Hepatocyte (in vitro differentiated cells): ENCODE results near the gene ATP8B4. TPM values are rescaled to one million over a fixed set of nuclear protein-coding genes. Genes with fewer than 3 reads are reported as not detected.

Source experiments
- DNase-seq: peaks from one replicate; pipeline ENCODE4 v3.0.0-alpha.2; 2016; ENCODE audit warnings: low spot score
- H2AFZ ChIP-seq: fragments of 200-600 bp; sonication (generic); 2 replicates; pipeline ENCODE4 v1.6.0; 2016; ENCODE audit warnings: antibody characterized with exemption, mild to moderate bottlenecking
- H3K27ac ChIP-seq: fragments of 200-600 bp; sonication (generic); 2 replicates; pipeline ENCODE4 v1.5.1; 2016; ENCODE audit warnings: mild to moderate bottlenecking
- H3K27me3 ChIP-seq: fragments of 200-600 bp; sonication (generic); 2 replicates; pipeline ENCODE4 v1.6.1; 2016
- H3K36me3 ChIP-seq: fragments of 200-600 bp; sonication (generic); replicated peaks from 2 replicates; pipeline ENCODE4 v1.5.1; 2016; ENCODE audit warnings: low read depth; ENCODE audit not compliant: insufficient read depth
- H3K4me1 ChIP-seq: fragments of 200-600 bp; sonication (generic); 2 replicates; pipeline ENCODE4 v1.5.1; 2016; ENCODE audit warnings: mild to moderate bottlenecking, moderate library complexity; ENCODE audit not compliant: insufficient read depth
- H3K4me2 ChIP-seq: fragments of 200-600 bp; sonication (generic); 2 replicates; pipeline ENCODE4 v1.6.0; 2016
- H3K4me3 ChIP-seq: fragments of 200-600 bp; sonication (generic); 2 replicates; pipeline ENCODE4 v1.5.1; 2016; ENCODE audit warnings: mild to moderate bottlenecking
- H3K79me2 ChIP-seq: fragments of 200-600 bp; sonication (generic); 2 replicates; pipeline ENCODE4 v1.6.0; 2017; ENCODE audit warnings: mild to moderate bottlenecking
- H3K9me2 ChIP-seq: fragments of 200-600 bp; sonication (generic); replicated peaks from 2 replicates; pipeline ENCODE4 v1.6.0; 2017; ENCODE audit warnings: mild to moderate bottlenecking; ENCODE audit not compliant: insufficient read depth
- H3K9me3 ChIP-seq: fragments of 200-600 bp; sonication (generic); 2 replicates; pipeline ENCODE4 v1.5.1; 2016; ENCODE audit warnings: low read depth, mild to moderate bottlenecking
- H4K20me1 ChIP-seq: fragments of 200-600 bp; sonication (generic); 2 replicates; pipeline ENCODE4 v1.6.0; 2016; ENCODE audit warnings: mild to moderate bottlenecking; ENCODE audit not compliant: insufficient read depth, poor library complexity, severe bottlenecking
- CTCF ChIP-seq: fragments of 200-600 bp; sonication (generic); IDR thresholded peaks from 2 replicates; pipeline ENCODE4 v1.5.1; 2016; ENCODE audit warnings: antibody characterized with exemption, mild to moderate bottlenecking; ENCODE audit not compliant: poor library complexity
- EZH2 ChIP-seq: fragments of 200-600 bp; sonication (generic); IDR thresholded peaks from 2 replicates; pipeline ENCODE4 v1.6.1; 2016; ENCODE audit warnings: antibody characterized with exemption, mild to moderate bottlenecking, borderline replicate concordance
- EZH2phosphoT487 ChIP-seq: fragments of 200-600 bp; sonication (generic); IDR thresholded peaks from one replicate; pipeline ENCODE4 v1.6.1; 2018; ENCODE audit warnings: antibody characterized with exemption, mild to moderate bottlenecking, low read depth, moderate library complexity; ENCODE audit not compliant: unreplicated experiment, severe bottlenecking
- WGBS: methylation state at CpG from one replicate; pipeline ENCODE4 v1.1.6; 2016; ENCODE audit warnings: low lambda C conversion rate; ENCODE audit errors: missing lambda C conversion rate; 5-methylcytosine and 5-hydroxymethylcytosine counted together
- polyA plus RNA-seq: library from polyadenylated mRNA; unstranded; fragments of >200 nt; fragmentation: Nextera tagmentation; extraction: Ambion mirVana; gene quantifications from 2 replicates; pipeline ENCODE4 v1.2.1, GENCODE V29; 2016
- total RNA-seq: library from RNA; depleted of rRNA; stranded (reverse); fragments of >200 nt; gene quantifications from 2 replicates; pipeline ENCODE4 v1.2.3, GENCODE V29; 2014

The ATP8B4 gene
- total and polyA plus RNA-seq, 2 experiments from 2014 or later, result 1.3 to 9.5 TPM

DNA sequence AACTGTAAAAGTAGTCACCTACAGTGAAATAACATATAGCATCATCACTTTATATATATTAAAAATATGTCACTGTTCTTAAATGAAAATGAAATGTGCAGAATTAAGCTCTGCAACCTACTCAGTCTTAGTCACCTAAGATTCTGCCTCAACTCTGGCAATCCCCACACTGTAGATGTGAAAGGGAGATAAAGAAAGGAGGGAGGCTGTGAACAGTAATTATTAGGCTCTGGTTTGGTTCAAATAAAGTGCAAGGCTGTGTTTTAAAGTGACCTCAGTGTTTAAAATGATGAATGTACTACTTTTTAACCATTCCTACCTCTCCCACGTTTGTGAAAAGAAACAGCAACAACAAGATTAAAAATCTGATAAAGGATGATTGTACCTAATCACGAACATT is 72.2 kb downstream of the ATP8B4 start:
- Histone ChIP-seq H4K20me1 (no peaks in the 10 kb centered on the region), H3K4me2 (no peak overlapping the region), H2AFZ (no peak overlapping the region), H3K9me3 (peaks cover 13% of the 10 kb centered on the region), H3K27me3 (no peaks in the 10 kb centered on the region), H3K4me1 (no peaks in the 10 kb centered on the region), H3K27ac (no peak overlapping the region), H3K9me2 (no peaks in the 10 kb centered on the region), H3K36me3 (no peaks in the 10 kb centered on the region), H3K4me3 (no peak overlapping the region), H3K79me2 (no peaks in the 10 kb centered on the region)
- no peak for DNase-seq
- WGBS, result 34% methylated on average over 2 of the region's 2 CpGs
- TF ChIP-seq EZH2phosphoT487 (no peak), EZH2 (no peak), CTCF (no peak)

DNA sequence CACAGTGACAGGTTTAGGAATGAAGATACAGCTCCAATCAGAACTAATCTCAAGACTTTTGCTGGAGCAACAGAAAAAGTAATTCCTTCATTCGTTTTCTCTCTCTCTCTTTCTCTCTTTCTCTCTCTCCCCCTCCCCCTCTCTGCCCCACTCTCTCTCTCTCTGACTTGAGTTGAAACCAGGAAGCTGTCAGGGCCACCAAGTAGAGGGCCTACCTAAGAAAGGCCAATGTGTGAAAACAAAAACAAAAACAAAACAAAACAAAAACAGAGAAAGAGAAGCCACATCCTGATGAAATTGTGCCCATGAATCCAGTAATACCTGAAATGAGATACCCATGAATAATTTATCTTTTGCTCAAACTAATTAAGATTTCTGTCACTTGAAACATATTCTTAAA is 72.9 kb downstream of the ATP8B4 start:
- 93% methylated on average over 1 of the region's 1 CpG for WGBS
- Histone ChIP-seq H3K79me2 (no peaks in the 10 kb centered on the region), H3K27ac (no peak overlapping the region)

GRCh38 chr15:50044904-50045303 is 74.1 kb downstream of the ATP8B4 start:
- H3K79me2 ChIP-seq, result no peaks in the 10 kb centered on the region
- no peak overlapping the region for H2AFZ ChIP-seq
- peaks cover 14% of the 10 kb centered on the region for H3K9me3 ChIP-seq
- no peak overlapping the region for H3K27ac ChIP-seq
- 50% methylated on average over 2 of the region's 2 CpGs for WGBS
- DNase-seq, result no peak
- no peaks in the 10 kb centered on the region for H3K27me3 ChIP-seq
- no peak overlapping the region for H3K4me3 ChIP-seq
- no peaks in the 10 kb centered on the region for H3K9me2 ChIP-seq
- H3K36me3 ChIP-seq, result no peaks in the 10 kb centered on the region
- no peaks in the 10 kb centered on the region for H4K20me1 ChIP-seq
- TF ChIP-seq CTCF (no peak), EZH2 (no peak), EZH2phosphoT487 (no peak)
- no peak overlapping the region for H3K4me2 ChIP-seq
- no peaks in the 10 kb centered on the region for H3K4me1 ChIP-seq

More for the DNA sequence above, 72.9 kb downstream of the ATP8B4 start:
- Histone ChIP-seq H3K4me2 (no peak overlapping the region), H3K36me3 (no peaks in the 10 kb centered on the region), H3K27me3 (no peaks in the 10 kb centered on the region), H3K9me2 (no peaks in the 10 kb centered on the region), H3K4me1 (no peaks in the 10 kb centered on the region), H2AFZ (no peak overlapping the region), H3K9me3 (peaks cover 14% of the 10 kb centered on the region), H3K4me3 (no peak overlapping the region), H4K20me1 (no peaks in the 10 kb centered on the region)
- no peak for TF ChIP-seq EZH2
- TF ChIP-seq EZH2phosphoT487, result no peak
- TF ChIP-seq CTCF, result no peak
- no peak for DNase-seq

GRCh38 chr15:50044406-50044805 is 74.6 kb downstream of the ATP8B4 start:
- H4K20me1 ChIP-seq, result no peaks in the 10 kb centered on the region
- TF ChIP-seq EZH2phosphoT487 (no peak), CTCF (no peak), EZH2 (no peak)

More at GRCh38 chr15:50044406-50044805, 74.6 kb downstream of the ATP8B4 start:
- Histone ChIP-seq H3K27me3 (no peaks in the 10 kb centered on the region), H3K4me2 (no peak overlapping the region), H3K9me2 (no peaks in the 10 kb centered on the region), H2AFZ (no peak overlapping the region), H3K9me3 (peaks cover 14% of the 10 kb centered on the region), H3K4me1 (no peaks in the 10 kb centered on the region), H3K4me3 (no peak overlapping the region), H3K79me2 (no peaks in the 10 kb centered on the region), H3K27ac (no peak overlapping the region), H3K36me3 (no peaks in the 10 kb centered on the region)
- no peak for DNase-seq
